Effector CD4-positive, alpha-beta T cell (primary cell): ENCODE results near the gene GALNT1.

Experiments used
- DNase-seq: peaks from one replicate; pipeline ENCODE4 v3.0.0-alpha.2; 2020

Gene GALNT1

GRCh38 chr18:35582899-35583558 is 1.5 kb downstream of the GALNT1 start:
- no peak for DNase-seq

- no peak for DNase-seq
Observed at GRCh38 chr18:35584735-35585134, 3.2 kb downstream of the GALNT1 start.

DNA sequence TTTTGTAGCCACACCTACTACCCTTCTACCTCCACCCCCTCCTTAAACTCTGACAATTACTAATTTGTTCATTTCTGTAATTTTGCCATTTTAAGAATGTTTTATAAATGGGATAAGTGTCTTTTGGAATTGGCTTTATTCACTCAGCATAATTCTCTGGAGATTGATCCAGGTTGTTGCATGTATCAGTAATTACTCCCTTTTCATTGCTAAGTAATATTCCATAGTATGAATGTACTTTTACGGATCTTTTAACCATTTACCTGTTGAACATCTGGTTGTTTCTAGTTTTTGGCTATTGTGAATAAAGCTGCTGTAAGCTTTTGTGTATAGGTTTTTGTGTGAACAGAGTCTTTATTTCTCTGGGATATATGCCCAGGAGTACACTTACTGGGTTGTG is 4.1 kb downstream of the GALNT1 start:
- DNase-seq, result no peak

GRCh38 chr18:35588122-35588521 is 6.6 kb downstream of the GALNT1 start:
- DNase-seq, result no peak

GRCh38 chr18:35588995-35589394 is 7.5 kb downstream of the GALNT1 start:
- peak; percentile 29 for DNase-seq

DNA sequence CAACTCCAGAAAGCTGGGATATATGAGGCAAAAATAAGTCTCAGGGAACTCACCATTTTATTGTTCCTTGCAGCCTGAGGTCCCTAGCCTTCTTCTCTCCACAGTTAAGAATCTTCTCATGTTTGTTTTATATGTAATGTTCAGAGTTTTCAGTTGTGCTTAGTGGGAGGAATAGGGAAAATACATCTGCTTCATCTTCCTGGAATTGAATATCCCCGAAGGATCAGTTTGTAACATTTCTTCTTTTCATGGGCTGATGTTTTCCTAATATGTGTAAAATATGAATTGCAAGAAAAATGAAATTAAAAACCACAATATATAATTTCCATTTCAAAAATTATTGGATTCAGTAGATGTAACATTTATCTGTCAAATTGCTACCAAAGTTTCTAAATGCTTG is 8.0 kb downstream of the GALNT1 start:
- DNase-seq, result no peak

DNA sequence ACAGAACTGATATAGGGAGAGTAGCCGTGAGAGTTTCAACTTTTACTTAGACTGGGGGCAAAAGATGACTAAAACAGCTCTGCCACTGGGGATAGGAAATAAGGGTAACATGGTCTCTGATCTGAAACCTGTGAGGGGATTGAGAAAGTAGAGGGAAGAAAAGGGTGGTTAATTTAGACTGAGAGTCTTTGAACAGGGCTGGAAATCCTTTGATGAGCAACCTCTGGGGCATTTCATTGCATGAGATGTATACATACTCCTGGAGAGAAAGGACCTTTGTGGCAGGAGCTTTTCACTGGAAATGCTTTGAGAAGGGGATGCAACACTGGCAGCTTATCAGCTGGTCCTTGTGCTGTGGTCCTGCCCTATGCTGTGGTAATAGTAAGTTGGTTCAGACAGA is 9.4 kb downstream of the GALNT1 start:
- no peak for DNase-seq

GRCh38 chr18:35592298-35592697 is 10.8 kb downstream of the GALNT1 start:
- no peak for DNase-seq

- no peak for DNase-seq
Observed at GRCh38 chr18:35593859-35594258, 12.3 kb downstream of the GALNT1 start.

- DNase-seq, result no peak
Observed at GRCh38 chr18:35597758-35598157, 16.2 kb downstream of the GALNT1 start.

DNA sequence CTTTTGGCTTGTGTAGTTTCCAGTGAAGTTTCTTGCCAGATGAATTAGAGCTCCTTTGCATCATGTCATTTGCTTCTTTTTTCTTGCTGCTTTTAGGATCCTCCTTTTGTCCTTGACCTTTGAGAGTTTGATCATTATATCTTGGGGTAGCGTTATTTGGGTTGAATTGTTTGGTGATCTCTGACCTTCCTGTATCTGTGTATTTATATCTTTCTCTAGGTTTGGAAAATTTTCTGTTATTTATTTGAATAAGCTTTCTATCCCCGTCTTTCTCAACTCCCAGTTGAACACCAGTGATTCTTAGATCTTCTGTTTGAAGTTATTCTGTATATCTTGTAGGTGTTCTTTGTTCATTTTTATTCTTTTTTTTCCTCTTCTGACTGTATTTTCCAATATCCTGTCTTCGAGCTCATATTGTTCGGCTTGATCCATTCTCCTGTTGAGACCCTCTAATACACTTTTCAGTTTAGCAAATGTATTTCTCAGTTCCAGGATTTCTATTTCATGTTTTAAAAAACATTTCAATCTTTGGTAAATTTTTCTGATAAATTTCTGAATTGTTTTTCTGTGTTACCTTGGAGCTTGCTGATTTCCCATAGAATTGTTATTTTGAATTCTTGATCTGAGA is 20.8 kb downstream of the GALNT1 start:
- no peak for DNase-seq

DNA sequence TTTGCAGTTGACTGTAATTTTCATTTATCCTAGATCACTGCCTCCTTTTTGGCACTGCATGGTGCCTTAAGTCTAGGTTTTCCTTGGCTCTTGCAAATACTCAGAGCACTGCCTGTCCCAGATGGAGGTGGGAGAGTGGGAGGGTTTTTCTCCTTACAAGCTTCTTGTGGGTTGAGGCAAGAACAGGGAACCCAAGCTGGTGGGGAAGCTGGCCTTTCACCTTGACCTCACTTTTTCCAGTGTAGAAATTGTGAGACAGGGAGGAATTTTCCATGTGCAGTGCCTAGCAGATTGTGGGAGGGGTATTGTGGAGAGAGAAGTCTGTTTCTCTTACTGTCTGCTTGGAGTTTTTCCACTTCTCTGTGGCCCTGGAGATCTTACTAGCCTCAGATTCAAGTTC is 21.5 kb downstream of the GALNT1 start:
- no peak for DNase-seq

GRCh38 chr18:35603528-35603927 is 22.0 kb downstream of the GALNT1 start:
- DNase-seq, result no peak

DNA sequence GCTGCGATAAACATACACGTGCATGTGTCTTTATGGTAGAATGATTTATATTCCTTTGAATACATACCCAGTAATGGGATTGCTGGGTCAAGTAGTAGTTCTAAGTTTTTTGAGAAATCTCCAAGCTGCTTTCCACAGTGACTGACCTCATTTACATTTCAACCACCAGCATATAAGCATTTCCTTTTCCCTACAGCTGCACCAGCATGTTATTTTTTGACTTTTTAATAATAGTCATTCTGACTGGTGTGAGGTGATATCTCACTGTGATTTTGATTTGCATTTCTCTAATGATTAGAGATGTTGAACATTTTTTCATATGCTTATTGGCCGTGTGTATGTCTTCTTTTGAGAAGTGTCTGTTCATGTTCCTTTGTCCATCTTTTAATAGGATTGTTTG is 22.8 kb downstream of the GALNT1 start:
- DNase-seq, result no peak

- no peak for DNase-seq
Observed at GRCh38 chr18:35605686-35606417, 24.3 kb downstream of the GALNT1 start.

- DNase-seq, result no peak
Observed at GRCh38 chr18:35609236-35609635, 27.7 kb downstream of the GALNT1 start.

- no peak for DNase-seq
Observed at GRCh38 chr18:35610089-35610488, 28.5 kb downstream of the GALNT1 start.

- no peak for DNase-seq
Observed at GRCh38 chr18:35610724-35611123, 29.2 kb downstream of the GALNT1 start.

- no peak for DNase-seq
Observed at GRCh38 chr18:35611518-35611917, 30.0 kb downstream of the GALNT1 start.

- DNase-seq, result no peak
Observed at GRCh38 chr18:35616074-35616473, 34.5 kb downstream of the GALNT1 start.

DNA sequence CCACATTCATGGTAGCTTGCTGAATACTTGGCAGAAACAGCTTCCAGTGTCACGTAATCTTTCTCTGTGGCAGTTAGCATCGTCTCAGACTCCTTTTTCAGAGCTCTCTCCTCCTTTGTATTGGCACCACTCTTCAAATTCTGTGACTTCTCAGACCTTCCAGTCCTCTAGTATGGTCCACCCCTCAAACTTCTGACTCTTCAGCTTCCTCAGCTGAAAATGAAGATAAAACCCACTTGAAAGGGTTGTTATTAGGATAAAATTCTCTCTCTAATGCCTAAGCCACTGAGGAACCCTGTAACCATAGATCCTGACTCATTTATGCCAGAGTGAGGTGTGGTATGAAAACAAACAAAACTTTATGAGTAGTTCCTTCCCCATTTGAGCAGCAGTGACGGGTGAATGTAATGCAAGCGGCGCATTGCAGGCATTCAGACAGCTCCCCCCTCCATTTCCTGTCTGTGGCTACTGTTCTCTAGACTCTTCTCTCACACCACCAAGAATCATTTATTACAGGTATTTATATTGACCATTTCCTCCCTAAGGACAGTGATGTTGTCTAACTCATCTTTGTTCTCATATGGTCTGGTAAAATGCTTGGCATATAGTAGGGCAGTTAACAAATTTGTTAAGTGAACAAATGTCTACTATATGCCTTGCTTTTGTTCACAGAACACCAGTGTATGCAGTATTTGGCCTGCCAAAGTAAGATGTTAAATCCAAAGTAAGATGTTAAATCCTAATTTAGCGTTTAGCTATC is 35.3 kb downstream of the GALNT1 start:
- peak; percentile 47 for DNase-seq

GRCh38 chr18:35617865-35618264 is 36.3 kb downstream of the GALNT1 start:
- DNase-seq, result no peak

DNA sequence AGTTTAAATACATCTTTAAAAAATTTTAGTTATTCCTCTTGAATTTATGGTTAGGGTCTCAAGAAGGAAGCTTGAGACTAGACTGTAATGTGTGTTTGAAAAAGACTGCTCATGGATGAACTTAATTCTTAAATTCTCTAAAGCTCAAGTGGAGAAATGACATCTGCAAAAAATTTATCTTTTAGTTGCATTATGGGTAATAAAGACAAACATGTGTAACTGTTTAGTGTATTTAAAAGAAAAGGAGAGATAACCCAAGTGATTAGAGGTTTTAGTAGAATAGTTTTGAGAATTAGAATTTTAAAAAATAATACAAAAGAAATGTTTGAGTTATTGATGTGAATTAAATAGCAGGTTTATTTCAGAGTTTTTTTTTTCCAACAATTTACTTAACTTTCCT is 36.7 kb downstream of the GALNT1 start:
- DNase-seq, result no peak
